Activated naive CD4-positive, alpha-beta T cell treated with Interleukin-2 at 50 U/mL for 16 hours (primary cell): Measurements from ENCODE around the gene CEP57L1.
"Not testable (repeated sequence)": the region's sequence is repeated elsewhere in the genome, so short reads cannot be mapped to it uniquely, and the experiment has no call there.

Experiments
- DNase-seq: peaks from one replicate; pipeline ENCODE4 v3.0.0-alpha.2; 2020

CEP57L1 gene

DNA sequence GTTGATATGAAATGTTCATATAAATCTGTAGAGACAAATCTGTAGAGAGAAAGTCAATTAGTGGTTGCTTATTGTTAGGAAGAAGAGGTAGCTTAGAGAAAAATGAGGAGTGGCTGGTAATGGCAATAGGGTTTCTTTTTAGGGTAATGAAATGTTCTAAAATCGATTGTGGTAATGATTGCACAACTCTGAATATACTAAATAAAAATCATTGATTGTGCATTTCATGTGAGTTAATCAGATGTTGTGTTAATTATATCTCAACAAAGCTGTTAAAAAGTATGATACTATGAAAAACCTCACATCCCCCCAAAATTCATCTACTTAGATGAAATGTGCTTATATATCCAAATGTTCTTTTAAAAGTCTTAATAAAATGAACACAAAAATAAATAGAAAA, 84.2 kb downstream of the CEP57L1 start:
- DNase-seq = no peak

DNA sequence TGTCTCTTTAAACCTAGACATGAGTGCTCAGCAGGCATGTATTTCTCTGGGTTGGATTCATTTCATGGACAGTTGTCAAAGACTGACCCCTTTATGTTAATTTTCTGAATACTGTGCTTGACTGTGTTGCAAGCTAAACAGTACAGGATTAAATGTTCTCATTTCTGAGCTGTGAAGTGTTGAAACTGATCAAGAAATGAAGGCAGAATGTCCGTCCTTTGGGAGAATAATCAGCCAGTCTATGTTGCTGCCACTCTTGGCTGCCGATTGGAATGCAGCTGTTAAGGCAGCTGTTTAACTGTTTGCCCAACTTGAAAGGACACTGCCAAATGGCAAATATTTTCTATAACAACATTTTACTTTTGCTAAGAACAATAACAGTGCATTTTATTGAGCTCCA, 87.3 kb downstream of the CEP57L1 start:
- DNase-seq = no peak

DNA sequence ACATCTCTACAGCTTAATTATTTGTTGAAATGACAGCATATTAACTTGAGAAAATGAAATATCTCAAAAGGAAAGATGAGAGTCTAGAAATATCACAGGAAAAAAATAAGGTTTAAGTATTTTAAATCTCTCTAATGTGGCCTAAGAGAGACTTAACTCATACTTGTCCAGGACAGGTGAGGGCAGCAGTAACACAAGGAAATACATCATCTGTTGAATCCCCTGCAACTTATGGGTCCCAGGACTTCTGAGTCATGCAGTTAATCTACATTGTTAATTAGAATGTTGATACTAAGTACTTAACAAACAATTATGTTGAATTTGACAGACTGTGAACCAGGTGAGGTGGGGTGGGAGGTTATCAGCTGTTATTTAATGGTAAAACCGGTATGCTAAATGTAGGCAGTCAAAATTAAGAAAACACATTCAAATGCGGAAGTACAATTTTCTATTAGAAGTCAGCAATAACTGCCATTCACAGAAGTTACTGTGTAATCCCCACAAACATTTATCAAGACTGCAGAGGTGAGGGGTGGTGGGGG, 87.9 kb downstream of the CEP57L1 start:
- no peak for DNase-seq

DNA sequence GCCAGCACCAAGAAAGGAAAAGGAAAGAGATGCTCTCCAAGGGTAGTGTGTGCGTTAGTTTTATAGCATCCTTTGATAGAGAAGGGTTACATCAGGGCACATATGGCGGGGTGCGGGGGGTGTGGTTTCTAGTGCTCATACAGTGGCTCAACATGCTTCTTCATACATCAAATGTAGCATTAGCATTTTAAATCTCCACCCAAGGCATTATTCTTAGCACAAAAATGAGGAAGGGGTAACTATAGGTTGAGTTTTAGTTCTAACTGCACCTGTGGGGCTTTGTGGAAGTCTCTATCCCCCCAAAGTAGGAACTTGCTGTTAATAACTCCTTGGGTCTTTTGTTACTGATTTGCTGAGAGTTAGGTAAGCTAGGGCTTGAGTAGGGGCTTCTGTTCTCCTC, 89.3 kb downstream of the CEP57L1 start:
- no peak for DNase-seq

DNA sequence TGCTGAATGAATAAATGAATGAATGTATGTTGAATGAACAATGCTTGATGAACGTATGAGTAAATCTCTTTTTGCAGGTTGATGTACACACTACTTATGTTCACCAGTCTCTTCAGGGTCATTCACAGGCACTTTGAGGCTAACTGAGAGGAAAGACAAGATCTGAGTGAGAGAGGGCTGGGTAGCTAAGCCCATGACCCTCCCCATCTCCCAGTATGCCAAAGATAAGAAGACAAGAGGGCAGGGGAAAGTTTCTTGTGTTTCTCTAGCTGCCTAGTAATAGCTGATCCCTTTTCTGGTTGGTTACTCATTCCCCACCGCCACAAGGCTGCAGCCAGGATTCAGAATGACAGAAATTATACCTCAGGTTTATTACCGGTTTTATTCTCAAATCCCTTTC, 90.7 kb downstream of the CEP57L1 start:
- no peak for DNase-seq

DNA sequence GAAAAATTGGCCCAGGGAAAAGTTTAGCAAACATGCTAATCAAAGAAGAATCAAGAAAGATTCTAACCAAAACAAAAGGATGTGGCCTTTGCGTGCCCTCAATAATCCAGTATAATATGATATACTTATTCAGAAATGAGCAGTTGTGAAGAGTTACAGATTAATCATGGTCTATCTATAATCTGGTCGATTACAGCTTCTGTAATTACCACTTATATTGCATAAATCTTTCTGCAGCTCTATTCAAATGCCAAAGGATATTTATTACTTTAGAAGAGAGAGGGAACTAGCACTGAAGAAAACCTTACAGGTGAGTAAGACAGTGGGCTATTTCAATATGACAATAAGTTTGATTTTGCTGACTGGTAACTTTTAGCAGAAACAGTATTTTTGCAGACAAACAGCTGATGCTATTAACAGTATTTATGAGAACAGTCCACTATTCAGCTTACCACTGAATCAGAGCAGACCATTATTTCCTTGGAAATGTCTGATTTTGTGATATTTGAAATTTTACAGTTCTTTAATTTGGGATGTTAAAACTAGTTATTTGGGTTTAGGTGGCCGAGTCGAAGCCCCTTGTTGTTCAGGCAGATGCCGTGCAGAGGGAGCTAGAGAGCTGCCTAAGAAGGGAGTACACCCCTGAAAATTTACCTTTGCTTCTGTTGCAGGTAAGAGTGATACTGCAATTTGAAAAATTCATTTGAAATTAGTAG, 92.2 kb downstream of the CEP57L1 start:
- peak; percentile 62 for DNase-seq

DNA sequence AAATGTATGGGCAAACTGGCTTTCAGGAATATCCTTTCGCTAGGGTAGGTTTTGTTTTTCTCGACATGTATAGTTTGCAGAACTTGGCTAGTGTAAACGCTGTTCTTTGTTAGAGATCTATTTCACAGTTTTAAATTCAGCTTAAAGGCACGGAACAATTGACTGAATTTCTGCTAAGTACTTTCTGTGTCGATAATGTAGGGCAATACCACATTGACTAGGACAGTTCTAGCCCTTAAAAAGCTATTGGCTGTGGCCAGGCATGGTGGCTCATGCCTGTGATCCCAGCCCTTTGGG, 92.8 kb downstream of the CEP57L1 start:
- DNase-seq = no peak

DNA sequence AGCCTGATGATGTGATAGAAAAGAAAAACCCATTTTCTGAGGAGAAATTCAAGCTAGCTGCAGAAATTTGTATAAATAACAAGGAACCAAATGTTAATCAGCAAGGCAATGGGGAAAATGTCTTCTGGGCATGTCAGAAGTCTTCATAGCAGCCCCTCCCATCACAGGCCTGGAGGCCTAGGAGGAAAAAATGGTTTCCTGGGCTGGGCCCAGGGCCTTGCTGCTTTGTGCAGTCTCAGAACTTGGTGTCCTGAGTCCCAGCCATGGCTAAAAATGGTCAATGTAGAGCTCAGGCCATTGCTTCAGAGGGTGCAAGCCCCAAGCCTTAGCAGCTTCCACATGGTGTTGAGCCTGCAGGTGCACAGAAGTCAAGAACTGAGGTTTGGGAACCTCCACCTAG, 96.1 kb downstream of the CEP57L1 start:
- DNase-seq = not testable (repeated sequence)

DNA sequence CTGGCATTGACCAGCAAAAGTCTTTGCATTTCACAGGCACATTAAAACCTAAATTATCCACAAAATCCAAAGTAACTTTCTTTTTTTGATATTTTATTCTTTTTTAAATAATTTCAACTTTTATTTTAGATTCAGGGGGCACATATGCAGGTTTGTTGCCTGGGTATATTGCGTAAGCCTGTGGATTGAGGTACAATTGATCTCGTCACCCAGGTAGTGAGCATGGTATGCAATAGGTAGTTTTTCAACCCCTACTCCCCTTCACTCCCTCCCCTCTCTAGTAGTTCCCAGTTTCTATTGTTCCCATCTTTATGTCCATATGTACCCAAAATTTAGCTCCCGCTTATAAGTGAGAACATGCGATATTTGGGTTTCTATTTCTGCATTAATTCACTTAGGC, 97.6 kb downstream of the CEP57L1 start:
- DNase-seq = no peak

DNA sequence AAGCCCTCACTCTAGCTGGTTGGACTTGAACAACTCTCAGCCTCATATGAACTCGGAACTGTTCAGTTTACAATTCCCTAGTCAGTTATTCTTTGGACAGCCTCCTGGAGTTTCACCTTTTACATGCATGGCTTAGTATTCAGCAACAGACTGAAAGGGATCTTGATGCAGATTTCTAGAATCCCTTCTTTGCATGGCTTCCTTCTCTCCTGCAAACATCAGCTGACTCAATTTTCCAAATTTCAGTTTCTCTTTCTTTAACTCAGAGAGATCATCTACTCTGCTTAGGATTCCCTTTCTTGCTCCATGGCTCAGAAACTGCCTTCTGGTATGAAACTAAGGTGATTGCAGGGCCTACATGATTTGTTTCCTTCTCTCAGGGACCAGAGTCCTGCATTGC, 99.6 kb downstream of the CEP57L1 start:
- no peak for DNase-seq

DNA sequence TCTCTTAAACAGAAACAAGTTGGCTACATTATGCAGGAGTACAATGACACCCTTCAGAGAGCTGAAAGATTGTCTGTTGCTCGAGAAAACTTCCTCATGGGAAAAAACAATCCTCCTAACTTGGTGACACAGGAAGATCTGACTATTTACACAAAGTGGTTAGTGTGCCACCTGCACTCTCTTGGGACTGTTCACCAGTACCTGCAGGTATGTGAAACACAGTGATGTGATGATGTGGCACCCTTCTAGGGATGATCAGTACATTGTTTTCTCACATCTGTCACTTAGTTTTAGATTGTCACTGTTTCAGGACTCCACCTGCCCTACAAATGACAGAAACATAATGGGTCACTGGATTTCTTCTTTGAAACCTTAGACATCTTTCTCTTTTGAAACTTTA, 101.8 kb downstream of the CEP57L1 start:
- DNase-seq = no peak

DNA sequence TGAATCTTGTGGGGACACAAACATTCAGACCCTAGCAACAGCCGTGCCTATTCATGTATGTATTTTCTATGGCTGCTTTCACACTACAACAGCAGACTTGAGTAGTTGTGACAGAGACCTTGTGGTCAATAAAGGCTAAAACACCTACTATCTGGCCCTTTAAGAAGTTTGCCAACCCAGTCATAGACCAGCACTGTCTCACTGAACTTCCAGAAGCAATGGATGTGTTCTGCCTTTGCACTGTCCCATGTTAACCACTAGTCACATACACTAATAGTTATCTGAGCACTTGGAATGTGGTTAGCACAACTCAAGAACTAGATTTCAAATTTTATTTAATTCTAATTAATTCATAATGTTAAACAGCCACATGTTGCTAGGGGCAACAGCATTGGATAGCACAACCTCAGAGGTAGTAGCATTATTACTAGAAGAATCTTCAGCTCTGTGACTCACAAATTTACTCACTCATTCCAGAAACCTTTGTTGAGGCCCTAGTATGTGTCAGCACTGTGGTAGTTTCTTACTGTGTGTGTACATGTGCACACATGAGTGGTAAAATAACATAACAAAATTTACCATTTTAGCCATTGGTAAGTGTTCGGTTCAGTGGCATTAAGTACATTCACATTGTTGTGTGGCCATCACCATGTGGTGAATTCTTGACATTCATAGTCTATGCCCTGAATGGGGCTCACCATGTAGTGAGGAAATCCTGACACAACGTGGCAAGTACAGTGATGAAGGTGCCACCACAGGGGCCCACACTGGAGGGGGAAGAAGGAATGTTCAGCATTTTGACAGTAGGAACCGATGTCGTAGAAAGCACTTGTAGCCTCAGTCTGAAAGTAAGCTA, 107.3 kb downstream of the CEP57L1 start:
- no peak for DNase-seq

DNA sequence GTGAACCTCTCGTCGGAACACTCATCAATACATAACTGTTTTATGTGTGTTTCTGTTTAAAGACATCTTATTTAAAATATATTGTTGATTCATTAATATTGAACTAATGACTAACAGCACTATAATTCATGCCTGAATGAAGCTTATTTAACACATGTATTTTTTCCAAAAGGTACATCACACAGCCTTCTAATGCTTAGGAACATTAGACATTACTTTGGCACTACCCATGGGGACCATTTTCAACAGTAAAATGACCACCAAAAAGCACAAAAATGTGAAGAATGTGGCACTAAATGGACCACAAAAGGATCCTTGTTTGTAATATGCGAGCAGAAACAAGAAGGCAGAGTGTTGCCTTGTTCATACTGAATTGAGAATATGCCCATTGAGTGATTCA, 109.2 kb downstream of the CEP57L1 start:
- DNase-seq = no peak

DNA sequence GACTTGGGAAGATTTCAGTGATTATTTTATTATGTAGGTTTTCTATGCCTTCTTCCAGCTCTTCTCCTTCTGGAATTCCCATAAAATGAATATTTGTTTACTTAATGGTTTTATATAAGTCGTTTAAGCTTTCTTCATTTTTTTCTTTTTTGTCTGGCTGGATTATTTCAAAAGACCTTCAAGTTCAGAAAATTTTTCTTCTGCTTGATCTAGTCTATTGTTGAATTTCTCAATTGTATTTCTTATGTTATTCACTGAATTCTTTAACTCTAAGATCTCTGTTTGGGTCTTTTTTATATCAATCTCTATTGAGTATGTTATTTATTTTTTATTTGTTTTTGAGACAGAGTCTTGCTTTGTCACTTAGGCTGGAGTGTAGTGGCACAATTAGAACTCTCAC, 117.4 kb downstream of the CEP57L1 start:
- DNase-seq = no peak
